PC-3 (cell line): ENCODE results near the gene SDK2.

Experiments
- CTCF ChIP-seq: fragments of 300-600 bp; sonication (generic); conservative IDR thresholded peaks from 2 replicates; pipeline ENCODE4 v1.5.1; 2017; ENCODE audit warnings: antibody characterized with exemption, low read depth, mild to moderate bottlenecking, low read length
- EZH2 ChIP-seq: fragments of 300-600 bp; sonication (generic); IDR thresholded peaks from one replicate; pipeline ENCODE4 v1.6.1; 2017; ENCODE audit warnings: antibody characterized with exemption, mild to moderate bottlenecking, low read length; ENCODE audit not compliant: unreplicated experiment

- TF ChIP-seq CTCF (no peak), EZH2 (no peak)
Observed at GRCh38 chr17:73285603-73285908, 358.7 kb downstream of the SDK2 start.
